HG02938 (cell line): Measurements from ENCODE around the gene CNOT8.
"Not testable (repeated sequence)": the region's sequence is repeated elsewhere in the genome, so short reads cannot be mapped to it uniquely, and the experiment has no call there.

ENCODE experiments used
- ATAC-seq: cut with Tn5 transposase; IDR thresholded peaks from one replicate; pipeline ENCODE4 v1.9.1; 2021; ENCODE audit warnings: mild to moderate bottlenecking, moderate library complexity; ENCODE audit not compliant: unreplicated experiment

The CNOT8 gene

DNA sequence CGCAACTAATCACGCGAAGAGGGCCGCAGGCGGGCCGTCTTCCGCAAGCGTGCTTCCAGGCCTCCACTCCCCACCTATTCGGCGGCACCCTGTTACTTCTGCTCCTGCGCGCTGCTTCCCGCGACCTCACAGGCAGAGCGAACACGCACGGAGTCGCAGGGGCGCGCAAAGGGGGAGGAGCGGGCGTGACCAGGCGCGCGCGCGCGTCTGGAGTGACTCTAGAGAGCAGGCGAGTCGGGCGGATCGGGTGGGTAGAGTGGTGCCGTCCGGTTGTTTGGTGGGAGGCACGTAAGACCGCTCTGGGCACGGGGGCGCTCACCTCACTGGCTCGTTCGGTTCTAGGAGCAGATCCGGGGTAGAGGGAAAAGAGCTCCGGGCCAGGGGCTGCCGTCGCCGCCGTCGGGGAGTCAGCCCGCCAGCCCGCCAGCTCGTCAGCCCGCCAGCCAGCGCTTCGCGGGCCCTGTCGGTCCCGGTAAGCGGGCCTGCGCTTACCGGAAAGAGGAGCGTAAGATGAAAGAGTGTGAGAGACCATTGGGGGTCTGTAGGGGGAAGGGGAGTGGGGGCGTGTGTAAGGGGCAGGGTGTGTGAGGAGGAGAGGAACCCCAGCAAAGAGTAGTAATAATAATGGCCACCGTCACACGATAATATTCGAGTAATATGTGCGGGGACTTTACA lies at the start of gene CNOT8:
Gene CNOT8 (plus strand): TSS at position 331 of the 675 bp plus-strand sequence. CDS start 4,652 bp downstream, outside the sequence.
- ATAC-seq = peak; percentile 68

DNA sequence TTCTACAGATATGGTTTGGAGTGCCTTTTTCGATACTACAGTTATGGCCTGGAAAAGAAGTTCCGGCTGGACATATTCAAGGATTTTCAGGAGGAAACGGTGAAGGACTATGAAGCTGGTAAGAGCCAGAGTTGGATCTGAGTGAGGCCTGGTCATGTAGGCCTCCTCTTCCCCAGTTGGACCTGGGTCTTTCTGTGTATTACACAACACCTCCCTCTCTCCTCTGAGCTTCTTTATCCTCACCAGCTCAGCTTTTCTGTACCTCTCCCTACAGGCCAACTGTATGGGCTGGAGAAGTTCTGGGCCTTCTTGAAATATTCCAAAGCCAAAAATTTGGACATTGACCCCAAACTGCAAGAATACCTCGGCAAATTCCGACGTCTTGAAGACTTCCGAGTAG lies 47.2 kb upstream of the CNOT8 start:
- no peak for ATAC-seq

DNA sequence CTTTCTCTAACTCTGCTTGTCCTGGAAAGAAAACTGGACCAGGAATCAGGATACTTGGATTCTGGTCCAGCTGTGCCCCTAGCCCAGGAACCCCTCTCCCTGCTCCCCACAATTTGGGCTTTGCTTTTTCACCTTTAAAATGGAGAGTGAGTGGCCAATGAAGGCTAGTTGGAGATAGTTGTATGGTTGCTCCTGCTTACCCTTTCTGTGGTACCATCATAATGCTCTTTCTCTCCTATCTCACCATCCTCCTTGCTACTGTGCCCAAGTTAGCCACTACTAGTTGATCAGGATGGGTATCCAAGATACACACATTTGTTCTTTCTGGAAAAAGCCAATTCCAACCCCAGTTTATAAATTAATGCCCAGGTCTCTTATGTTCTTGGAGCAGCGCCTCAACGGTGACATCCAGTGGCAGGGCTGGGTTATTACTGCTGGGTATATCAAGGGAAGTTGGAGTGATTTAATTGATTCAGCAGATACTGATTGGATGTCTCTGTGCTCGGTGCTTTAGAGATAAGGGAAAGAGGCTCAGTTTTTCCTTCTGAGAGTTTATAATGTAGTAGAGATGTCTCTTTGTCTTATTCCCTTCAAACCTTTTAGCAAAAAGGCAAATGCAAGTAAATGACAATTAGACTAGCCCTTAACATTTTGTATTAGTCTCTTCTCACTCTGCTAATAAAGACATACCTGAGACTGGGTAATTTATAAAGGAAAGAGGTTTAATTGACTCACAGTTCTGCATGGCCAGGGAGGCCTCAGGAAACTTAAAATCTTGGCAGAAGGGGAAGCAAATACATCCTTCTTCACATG lies 46.6 kb upstream of the CNOT8 start:
- ATAC-seq = no peak

DNA sequence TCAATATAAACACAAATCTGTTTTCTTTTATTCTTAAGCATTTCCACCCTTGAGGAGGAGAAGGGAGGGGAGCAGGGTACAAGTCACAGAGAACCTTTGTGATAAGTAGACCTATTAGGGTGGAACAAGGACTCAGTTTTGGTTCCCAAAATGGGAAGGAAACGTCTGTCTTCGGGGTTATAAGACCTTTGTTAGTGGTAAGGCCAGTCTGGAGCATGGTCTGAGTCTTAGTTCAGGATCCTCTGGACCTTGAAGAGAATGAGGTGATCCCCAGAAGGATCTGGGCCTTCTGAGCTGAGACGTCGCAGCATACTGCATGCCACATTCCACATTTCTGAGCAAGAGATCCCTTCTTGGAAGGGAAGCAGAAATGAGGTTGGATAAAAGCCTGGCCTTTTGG lies 45.3 kb upstream of the CNOT8 start:
- ATAC-seq = no peak

DNA sequence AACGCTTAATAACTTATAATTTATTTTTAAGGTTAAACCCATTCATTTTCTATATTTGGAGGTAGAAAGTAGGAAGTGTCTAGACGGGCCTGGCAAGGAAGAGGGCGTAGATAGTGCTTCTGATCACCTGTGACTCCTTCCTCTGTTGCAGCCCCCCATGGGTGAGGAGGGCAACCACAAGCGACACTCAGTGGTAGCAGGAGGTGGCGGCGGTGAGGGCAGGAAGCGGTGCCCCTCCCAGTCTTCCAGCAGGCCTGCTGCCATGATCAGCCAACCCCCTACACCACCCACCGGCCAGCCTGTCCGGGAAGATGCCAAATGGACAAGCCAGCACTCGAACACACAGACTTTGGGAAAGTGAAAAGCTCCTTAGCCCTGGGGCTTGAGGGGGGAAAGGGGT lies 44.7 kb upstream of the CNOT8 start:
- ATAC-seq = no peak

DNA sequence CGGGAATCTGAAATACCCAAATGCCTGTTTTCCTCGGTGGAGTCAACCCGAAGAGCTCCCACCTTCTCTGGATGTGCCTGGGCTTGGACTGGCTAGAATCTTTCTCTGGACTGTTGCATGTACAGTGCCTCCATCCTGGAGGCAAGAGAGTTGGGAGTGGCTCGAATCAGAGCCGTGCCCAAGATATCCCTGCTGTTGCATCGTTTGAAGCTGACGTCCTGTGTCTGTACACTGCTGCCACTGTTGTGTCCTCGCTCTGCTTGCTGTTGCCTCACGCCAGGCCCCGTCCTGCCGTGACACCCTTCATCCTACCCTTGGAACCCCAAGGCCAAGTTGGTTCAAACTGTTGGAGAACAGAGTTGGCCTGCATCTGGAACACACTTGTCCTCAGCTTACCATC lies 43.4 kb upstream of the CNOT8 start:
- ATAC-seq = no peak

DNA sequence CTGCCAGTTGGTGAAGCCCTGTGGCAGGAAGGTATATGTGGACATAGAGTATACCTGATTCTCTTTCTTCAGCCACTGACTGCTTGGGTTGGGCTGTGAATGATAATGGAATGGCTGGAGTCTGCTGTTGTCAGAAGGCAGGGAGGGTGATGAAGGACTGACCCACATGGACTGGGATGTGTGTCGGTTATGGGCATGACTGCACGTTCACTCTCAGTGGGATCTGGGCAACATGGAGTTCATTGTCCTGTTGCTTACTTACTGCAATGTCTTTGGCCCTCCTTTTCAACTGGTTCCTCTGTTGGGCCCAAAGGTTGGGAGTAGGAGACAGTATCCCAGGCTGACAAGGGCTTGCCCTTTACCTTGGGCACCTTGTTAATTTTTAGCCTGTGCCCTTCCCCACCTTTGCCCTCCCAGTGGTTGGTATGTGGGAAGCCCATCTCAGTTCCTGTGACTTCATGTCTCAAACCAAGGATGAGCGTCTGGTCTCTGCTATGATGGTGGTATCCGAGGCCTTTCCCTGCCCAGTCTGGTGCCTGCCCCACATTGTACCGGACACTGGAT lies 42.7 kb upstream of the CNOT8 start:
- ATAC-seq = no peak

DNA sequence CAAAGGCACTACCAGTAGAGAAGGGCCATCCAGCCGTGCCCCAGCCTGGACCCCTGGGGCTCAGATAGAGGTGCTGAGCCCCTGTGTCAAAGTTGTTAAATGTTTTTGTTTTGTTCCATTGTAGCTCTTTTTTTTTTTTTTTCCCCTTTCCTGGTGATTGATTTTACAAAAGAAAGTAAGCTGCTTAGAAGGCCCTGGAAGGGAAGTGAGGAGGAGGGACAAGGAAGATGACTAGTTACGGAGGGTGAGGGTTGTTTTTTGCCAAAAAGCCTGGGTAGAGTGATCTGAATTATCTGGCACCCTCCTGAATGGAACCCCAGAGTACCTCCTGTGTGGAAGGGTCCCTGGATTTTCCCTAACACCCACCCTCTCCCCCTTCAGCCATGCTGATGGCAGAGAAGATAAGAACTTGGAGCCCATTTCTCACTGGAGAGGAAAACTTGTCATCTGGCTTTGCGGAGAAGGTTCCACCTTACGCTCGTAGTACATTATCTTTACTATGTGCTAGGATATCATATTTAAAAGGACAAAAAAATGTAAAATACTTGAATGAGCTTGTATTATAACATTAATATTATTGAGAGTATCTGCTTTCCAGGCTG lies 41.4 kb upstream of the CNOT8 start:
- no peak for ATAC-seq

DNA sequence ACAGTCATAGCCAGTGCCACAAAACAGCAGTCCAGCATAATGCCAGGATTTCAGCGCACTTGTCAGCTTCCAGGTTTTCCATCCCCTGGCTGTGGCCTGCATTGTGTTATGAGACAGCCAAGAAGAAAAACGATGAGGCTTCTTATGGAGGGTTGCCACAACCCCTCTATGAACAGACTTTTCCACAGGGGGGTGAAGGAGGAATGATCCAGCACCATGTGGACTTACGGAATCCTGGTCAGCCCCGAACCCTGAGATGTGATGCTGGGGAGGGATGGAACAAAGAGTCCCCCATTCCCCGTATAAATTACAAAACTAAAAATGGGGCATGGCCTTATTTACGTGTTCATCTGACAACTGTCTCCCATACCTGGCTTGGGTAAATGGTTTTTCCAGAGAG lies 40.6 kb upstream of the CNOT8 start:
- ATAC-seq = no peak

DNA sequence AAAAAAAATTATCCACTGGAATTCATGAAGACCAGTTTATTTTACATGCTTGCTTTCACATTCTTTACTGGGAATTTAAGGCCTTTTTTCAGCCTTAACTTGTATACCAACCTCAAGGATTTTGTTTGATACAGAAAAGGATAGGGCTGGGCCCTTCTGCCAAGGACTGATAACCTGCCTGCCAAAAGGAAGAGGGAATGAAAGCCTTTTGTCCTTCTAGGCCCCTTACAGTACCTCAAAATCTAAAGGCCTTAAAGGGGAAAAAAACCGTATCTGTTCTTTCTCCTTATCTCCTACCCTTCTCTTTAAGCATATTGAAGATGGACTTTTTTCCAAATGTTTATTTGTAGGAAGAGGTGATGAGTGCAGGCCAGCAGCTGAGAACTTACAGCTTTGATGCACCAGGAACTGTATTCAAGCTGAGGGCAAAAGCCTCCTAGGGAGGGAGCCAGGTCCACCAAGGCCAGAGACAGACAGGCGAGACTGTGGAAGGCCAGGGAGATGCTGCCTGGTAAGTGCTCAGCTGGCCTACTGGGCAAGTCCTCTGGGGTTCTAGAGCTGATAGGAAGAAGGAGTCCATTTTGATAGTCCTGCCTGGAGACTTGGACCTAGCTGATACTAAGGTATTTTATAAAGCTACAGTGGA lies 39.8 kb upstream of the CNOT8 start:
- no peak for ATAC-seq

DNA sequence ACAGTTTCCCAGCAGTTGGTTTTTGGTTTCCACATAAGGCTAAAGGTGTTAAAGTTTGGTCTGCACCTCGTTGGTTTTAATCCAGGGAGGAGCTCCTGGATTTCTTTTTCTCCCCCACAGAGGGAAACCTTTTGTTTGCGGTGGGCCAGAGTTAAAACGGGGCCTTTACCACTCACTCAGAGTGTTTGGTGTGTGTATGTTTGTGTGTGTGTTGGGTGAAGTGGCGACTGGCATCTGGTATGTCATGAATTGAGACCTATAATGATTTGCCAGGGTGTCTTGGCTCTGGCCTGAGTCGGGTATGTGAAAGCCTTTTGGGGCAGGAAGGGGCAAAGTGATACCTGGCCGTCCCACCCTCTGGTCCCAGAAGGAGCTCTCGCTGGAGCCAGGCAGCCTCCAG lies 38.9 kb upstream of the CNOT8 start:
- ATAC-seq = no peak

DNA sequence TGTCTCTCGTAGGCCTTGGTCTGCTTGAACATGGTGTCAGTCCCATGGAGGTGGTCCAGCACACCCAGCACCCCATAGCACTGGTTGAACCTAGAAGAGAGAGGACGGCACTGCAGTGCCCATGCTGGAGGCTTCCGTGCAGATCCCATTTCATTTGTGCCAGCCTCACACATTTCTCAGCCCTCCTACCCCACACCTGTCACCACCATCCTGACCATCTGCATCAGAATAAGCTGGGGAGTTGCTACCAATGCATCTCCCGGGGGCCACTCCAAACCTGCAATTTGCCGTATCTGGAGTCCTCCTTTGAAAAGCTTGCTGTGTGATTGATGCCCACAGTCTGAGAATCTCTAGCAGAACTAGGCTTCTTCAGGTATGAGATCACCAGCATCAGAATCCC lies 38.0 kb upstream of the CNOT8 start:
- no peak for ATAC-seq

DNA sequence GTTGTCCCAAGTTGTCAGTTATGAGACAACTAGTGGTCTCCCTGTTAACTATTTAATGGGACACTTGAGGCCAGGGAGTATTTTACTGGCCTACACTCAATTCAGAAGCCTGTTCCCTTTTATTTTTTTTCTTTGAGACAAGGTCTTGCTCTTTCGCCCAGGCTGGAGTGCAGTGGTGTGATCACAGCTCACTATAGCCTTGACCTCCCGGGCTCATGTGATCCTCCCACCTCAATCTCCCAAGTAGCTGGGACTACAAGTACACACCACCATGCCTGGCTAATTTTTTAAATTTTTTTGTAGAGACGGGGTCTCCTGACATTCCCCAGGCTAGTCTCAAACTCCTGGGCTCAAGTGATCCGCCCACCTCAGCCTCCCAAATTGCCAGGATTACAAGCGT lies 35.5 kb upstream of the CNOT8 start:
- not testable (repeated sequence) for ATAC-seq

DNA sequence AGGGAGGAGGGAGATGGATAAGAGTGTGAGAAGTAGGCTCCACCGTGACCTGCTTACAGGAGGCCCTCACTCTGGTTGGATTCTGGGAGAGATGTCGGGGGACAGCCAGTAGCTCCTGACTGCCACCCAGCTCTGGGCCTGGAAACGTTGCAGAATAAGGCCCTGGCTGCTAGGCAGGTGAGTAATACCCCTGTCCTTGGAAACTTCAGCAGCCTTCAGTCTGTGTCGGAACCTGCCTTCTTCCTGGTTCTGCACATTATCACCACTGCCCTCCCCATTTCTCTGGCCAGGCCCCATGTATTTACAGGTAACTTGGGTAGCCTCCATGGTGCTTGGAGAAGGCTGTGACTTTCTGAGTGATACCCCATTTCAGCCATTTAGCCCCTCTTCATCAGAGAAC lies 34.8 kb upstream of the CNOT8 start:
- ATAC-seq = no peak

DNA sequence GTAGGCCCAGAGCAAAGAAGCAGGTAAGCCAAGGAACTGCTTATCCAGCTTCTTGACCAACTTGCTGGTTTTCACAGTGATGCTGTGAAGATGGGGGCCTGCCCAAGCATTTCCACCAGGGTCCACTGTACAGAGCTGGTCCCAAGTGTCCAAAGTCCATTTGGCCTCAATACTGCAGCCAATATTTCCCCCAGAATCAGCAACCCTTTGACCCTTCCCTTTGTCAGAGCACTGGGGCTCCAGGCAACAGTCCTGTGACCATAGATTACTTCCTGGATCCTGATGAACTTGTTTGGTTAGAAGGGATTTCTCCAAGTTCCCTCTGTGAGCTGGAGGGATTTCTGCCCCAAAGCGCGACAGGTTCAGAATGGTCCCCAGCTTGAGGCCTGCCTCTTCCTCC lies 34.4 kb upstream of the CNOT8 start:
- ATAC-seq = no peak

DNA sequence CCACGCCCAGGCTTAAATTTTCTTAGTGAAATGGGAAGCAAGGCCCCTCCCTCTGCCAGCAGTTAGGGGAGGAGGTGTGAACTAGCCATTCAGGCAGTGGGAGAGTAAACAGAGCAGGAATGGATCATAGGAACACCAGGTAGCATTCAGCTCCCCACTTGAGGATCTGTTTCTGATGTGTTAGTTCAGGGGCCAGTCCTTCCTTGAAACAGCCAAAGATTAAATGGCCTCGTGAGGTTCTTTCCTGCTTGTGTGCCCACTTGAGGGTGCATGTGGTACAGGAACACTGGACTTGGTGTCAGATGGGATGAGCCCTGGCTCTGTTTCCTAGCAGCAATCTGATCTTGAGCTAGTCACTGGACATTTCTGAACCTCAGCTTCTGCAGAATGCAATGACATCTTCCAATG lies 29.2 kb upstream of the CNOT8 start:
- ATAC-seq = no peak

DNA sequence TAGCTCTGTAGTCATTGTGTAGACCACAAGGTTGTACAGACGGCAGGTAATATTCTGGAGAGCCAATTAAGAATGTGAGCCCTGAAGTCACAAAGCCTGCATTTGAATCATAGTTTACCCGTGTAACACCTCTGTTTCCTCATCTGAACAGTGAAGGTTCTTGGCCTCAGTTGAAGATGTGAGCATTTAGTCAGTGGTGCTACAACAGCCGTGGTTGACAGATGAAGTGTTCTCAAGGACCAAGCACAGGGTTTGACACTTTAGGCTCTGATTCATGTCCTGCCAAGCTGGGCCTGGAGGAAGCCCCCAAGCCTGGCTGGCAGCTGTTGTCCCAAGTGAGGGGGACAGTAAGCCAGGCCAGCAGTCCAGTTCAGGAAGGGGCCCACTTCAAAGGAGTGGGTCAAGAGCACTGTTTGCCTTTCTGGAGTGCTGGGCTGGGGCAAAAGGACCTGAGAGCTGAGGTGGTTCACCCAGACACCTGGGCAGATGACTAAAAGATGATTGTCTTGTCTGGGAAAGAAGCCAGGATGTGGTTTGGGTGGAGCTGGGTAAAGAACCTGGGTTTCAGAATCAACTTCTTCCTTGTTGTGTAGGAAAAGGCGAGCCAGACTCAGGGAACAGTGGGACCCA lies 28.7 kb upstream of the CNOT8 start:
- ATAC-seq = no peak

DNA sequence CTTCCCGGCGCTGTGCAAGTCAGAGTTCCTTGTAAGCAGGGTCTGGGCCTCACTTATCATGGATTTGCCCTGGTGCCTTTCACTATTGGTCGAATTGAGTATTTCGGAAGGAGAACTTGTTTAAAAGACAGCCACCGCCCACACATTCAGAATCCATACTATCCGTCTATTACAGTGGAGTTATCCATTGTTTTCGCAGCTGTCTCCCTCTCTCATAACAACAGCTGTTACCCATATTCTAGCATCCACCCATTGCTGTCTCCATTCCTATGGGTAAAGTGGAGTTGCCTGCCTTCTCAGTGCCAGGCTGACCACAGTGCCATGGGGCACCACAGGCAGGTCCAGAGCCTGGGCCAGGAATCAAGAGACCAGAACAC lies 28.2 kb upstream of the CNOT8 start:
- no peak for ATAC-seq

DNA sequence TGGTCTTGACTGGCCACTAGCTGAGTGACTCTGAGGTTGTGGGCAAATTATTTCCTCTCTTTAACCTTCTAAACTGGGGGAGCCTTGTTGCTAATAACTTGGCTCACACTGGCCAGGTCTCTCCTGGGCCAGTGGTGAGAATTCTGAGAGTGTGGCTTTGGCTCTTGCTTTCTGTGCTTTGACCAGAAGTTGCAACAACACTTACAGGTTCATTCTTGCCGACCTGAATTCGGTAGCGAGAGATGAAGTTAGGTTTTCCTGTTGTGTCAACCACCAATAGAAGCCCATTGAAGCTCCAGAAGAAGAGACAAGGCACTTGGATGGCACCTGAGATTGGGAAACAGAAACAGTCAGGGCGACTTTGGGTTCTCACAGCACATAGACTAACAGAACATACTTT lies 27.8 kb upstream of the CNOT8 start:
- ATAC-seq = no peak

DNA sequence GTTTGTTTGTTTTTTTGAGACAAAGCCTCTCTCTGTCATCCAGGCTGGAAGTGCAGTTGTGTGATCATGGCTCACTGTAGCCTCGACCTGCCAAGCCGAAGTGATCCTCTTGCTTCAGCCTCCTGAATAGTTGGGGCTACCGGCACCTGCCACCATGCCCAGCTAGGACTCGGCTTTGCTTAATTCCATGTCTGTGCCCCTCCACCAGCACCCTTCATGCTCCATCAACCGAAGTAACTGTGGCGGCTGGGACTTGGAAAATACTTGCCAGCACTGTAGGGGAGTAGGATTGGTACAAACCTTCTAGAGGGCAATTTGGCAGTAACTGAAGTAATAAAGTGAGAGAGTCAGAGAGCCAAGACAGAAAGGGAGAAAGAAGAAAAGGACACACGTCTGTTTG lies 27.0 kb upstream of the CNOT8 start:
- no peak for ATAC-seq

DNA sequence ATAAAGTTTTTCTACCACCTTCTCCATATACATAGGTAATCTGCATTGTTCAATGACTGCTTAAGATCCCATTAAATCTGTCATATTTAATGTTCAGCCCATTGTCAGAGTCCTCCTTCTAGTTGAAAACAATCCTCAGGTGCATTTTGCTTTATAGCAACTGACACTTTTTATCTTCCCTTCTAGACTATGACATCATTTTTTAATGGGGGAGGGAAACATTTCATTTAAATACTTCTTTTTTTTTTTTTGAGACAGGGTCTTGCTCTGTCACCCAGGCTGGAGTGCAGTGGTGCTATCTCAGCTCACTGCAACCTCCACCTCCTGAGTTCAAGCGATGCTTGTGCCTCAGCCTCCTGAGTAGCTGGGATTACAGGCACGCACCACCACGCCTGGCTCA lies 25.6 kb upstream of the CNOT8 start:
- not testable (repeated sequence) for ATAC-seq
